Activated T-helper 17 cell treated with anti-CD3 and anti-CD28 coated beads, Interleukin-2, amount 50 U/mL, for 72 hours (primary cell): ENCODE results near the gene FBXO9. TPM values are rescaled to one million over a fixed set of nuclear protein-coding genes. Genes with fewer than 3 reads are reported as not detected.
"Not testable (repeated sequence)": the region's sequence is repeated elsewhere in the genome, so short reads cannot be mapped to it uniquely, and the experiment has no call there.

Experiments
- ATAC-seq: fragments of 150-1000 bp; cut with Tn5 transposase; replicated peaks from 2 replicates; pipeline ENCODE4 v1.10.0; 2021; ENCODE audit warnings: mild to moderate bottlenecking, moderate library complexity
- H3K27ac Mint-ChIP-seq: one replicate; pipeline ENCODE4 v1.8.0; 2022; ENCODE audit warnings: mixed read lengths
- H3K27me3 Mint-ChIP-seq: one replicate; pipeline ENCODE4 v1.8.0; 2022; ENCODE audit warnings: mixed read lengths
- H3K36me3 Mint-ChIP-seq: one replicate; pipeline ENCODE4 v1.8.0; 2022; ENCODE audit warnings: low read depth, mild to moderate bottlenecking, mixed read lengths
- H3K4me1 Mint-ChIP-seq: one replicate; pipeline ENCODE4 v1.8.0; 2022; ENCODE audit warnings: mixed read lengths
- H3K4me3 Mint-ChIP-seq: one replicate; pipeline ENCODE4 v1.8.0; 2022; ENCODE audit warnings: mild to moderate bottlenecking, mixed read lengths
- H3K9me3 Mint-ChIP-seq: one replicate; pipeline ENCODE4 v1.8.0; 2022; ENCODE audit warnings: mixed read lengths
- total RNA-seq, 2 donors: library from RNA; stranded (reverse); gene quantifications; one replicate each; pipeline ENCODE4 v1.2.3, GENCODE V29; 2022

The FBXO9 gene
- total RNA-seq, 2 donors from 2014 or later: 53.2 to 58.2 TPM

DNA sequence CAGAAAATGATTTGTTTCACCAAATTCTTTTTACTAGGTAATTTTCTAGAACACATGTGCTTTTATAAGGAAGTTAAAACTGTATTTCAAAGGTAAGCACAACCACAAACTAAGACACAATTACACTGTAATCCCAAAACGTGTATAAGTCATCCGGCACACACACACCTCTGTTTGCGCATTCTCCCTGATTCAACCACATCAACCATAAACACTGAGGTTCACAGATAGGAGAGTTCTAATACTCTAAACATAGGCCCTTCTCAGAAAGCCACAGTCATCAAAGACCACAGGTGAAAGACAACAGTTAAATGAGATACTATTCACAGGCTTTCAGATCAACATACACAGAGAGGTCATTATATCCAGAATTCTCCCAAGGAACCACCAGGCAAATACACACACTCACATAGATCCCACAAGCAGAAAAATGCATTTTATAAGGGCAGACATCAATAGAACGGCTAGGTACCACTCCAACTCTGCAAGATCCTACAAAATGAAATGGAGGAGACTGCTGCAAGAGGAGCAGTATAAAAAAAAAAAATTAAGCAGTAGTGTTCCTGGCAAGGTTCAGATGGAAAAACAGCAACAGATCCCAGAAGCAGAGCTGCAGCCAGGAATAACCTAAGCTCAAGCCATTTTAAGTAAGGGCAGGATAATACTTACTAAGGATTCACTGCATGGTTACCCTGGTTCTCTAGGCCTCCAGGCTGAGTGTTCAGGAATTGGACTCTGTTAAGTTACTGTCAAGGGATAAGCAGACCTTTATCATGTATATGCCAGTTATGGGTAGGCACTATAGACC lies 6.6 kb upstream of the FBXO9 start:
- ATAC-seq: peak; percentile 30
- no peaks in the 10 kb centered on the region for H3K27me3 Mint-ChIP-seq
- H3K27ac Mint-ChIP-seq: peak overlapping the region; percentile 6
- peaks cover 28% of the 10 kb centered on the region for H3K4me1 Mint-ChIP-seq
- peaks cover 7% of the 10 kb centered on the region for H3K36me3 Mint-ChIP-seq
- peak overlapping the region; percentile 87 for H3K4me3 Mint-ChIP-seq
- H3K9me3 Mint-ChIP-seq: no peaks in the 10 kb centered on the region

DNA sequence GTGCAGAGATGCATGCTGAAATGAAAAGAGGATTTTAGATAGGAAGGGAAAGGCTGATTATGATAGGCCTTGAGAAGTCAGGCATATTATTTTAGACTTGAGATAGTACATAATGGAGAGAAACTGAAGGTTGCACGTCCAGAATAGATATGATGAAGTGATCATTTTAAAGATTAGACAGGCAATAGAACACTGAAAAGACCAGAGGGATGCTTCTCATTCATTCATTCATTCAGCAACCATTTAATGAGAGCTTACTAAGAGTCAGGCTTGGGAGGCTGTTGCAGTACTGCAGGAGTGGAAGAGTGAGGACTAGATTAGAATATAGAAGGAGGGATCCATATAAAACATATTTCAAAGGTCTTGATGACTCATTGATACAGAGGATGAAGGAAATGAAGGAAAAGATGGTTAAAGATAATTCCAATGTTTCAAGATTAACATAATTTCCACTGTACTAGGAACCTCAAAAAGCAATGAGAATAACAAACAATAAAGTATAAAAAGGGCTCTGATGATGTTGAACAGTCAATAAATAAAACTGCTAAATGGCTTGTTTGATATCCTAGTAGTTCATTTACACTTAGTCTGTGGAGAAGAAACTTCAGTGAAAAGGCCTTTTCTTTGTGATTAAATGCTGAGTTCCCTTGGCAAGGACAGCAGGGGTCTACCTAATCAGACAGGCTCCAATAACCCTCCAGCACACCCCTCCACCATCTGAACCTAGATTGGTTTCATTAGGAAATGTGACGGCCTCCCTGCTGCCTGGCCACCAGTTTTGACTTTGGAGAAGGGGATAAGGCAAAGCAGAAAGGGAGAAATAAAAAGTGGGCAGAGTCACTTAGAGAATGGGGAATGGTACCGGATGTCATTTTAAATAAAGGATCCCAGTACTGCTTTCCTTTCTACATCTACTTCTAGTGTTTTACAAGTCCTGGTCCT lies 5.3 kb upstream of the FBXO9 start:
- peak overlapping the region; percentile 89 for H3K27ac Mint-ChIP-seq
- ATAC-seq: no peak
- no peaks in the 10 kb centered on the region for H3K27me3 Mint-ChIP-seq
- peaks cover 23% of the 10 kb centered on the region for H3K4me1 Mint-ChIP-seq
- H3K9me3 Mint-ChIP-seq: no peaks in the 10 kb centered on the region
- H3K36me3 Mint-ChIP-seq: no peaks in the 10 kb centered on the region
- H3K4me3 Mint-ChIP-seq: peak overlapping the region; percentile 87

DNA sequence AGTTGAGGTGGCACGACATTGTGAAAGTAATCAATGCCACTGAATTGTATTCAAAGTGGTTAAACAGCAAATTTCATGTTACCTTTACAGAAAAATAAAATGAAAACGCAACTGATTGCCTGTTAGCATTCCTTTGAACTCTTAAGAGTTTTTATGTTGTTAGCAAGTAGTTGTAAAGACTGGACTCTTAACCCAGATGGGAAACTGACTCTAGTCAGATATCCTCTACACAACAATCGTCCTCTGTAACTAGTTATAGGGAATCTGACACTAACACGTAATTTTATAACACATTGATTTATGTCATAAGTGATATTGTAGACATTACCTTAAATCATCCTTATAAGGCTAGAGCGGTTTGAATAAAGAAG lies 3.0 kb upstream of the FBXO9 start:
- H3K27me3 Mint-ChIP-seq: no peaks in the 10 kb centered on the region
- peaks cover 22% of the 10 kb centered on the region for H3K4me1 Mint-ChIP-seq
- no peaks in the 10 kb centered on the region for H3K36me3 Mint-ChIP-seq

DNA sequence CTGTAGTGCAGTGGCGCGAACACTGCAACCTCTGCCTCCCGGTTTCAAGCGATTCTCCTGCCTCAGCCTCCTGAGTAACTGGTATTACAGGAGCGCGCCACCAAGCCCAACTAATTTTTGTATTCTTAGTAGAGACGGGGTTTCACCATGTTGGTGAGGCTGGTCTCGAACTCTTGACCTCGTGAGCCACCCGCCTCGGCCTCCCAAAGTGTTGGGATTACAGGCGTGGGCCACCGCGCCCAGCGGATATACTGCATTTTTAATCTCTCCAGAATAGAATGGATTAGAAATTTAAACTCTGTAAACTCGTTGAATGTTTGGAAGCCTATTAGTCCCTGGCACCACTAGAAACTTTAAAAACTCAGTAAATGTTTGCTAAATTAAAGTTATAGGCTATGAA lies 949 bp upstream of the FBXO9 start:
- not testable (repeated sequence) for H3K9me3 Mint-ChIP-seq, H3K27me3 Mint-ChIP-seq, H3K36me3 Mint-ChIP-seq, ATAC-seq
- peaks cover 16% of the 10 kb centered on the region for H3K4me1 Mint-ChIP-seq
- H3K4me3 Mint-ChIP-seq: peak overlapping the region; percentile 84
- H3K27ac Mint-ChIP-seq: peak overlapping the region; percentile 80

More for the DNA sequence above, 3.0 kb upstream of the FBXO9 start:
- no peaks in the 10 kb centered on the region for H3K9me3 Mint-ChIP-seq
- no peak for ATAC-seq
- peak overlapping the region; percentile 87 for H3K4me3 Mint-ChIP-seq
- peak overlapping the region; percentile 89 for H3K27ac Mint-ChIP-seq

DNA sequence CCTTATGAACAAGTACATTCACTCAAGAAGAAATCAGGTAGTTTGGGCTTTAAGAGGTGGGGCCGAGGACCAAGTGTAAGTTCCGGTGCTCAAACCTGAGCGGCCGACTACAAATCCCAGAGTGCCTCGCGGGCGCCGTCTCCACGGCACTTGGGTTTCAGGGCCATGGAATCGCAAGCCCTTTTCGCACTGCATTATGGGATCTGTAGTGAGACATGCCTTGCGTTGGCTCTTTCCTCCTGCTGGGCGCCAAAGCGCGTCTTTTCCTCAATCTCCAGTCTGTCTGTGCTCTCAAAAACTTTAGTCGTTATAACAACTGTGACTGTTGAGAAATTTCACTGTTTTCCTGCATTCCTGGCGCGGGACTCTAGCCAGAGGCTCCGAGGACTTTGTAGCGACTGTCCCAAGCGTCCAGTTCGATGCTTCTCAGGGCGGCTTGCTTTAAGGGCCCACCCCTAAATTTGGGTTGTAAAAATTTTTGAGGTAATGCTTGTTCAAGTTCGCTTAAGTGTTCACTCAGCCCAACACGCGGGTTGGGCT lies 408 bp upstream of the FBXO9 start:
- ATAC-seq: peak; percentile 83

GRCh38 chr6:53066077-53066417 lies 843 bp downstream of the FBXO9 start:
- H3K9me3 Mint-ChIP-seq: no peaks in the 10 kb centered on the region
- no peak for ATAC-seq
- H3K4me3 Mint-ChIP-seq: peak overlapping the region; percentile 84
- peaks cover 18% of the 10 kb centered on the region for H3K4me1 Mint-ChIP-seq
- H3K36me3 Mint-ChIP-seq: peaks cover 14% of the 10 kb centered on the region
- H3K27me3 Mint-ChIP-seq: no peaks in the 10 kb centered on the region
- peak overlapping the region; percentile 58 for H3K27ac Mint-ChIP-seq

More for the DNA sequence above, 408 bp upstream of the FBXO9 start:
- Mint-ChIP-seq H3K9me3 (no peaks in the 10 kb centered on the region), H3K27me3 (no peaks in the 10 kb centered on the region), H3K27ac (peak overlapping the region; percentile 80), H3K36me3 (peaks cover 9% of the 10 kb centered on the region), H3K4me1 (peaks cover 11% of the 10 kb centered on the region), H3K4me3 (peak overlapping the region; percentile 84)

DNA sequence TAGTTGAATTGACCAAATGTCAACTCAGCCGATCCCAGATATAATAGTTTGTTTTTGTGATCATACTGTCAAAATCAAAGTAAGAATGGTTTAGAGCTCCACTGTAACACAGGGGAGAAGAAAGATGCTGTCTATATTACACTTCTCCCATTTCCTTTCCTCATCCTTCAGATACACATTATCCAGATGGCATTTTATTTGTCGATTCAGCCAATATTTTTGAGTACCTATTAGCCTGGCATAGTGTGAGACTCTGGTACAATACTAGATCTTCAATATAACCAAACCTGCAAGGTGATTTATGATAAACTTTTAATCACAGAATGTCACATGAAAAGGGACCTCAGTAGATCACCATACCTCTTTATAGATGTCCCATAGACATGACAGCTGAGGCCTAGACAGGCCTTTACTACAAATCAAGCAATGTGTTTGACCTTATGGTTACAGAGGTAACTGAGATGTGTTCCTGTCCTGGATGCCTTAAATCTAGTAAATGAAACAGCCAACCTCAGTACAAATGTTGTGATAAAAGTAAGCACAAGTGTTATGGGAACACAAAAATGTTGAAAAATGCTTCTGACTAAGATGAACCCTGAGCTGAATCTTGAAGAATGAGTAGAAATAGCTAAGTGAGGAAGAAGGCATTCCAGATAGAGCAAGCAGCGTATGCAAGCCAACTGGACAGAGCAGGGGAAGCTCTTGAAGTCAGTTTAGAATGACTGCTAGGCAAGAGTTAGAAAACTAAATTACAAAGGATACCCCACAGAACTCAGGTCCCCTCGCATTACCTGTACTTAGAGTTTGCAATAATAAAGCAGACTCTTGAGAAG lies 1.9 kb downstream of the FBXO9 start:
- Mint-ChIP-seq H3K9me3 (no peaks in the 10 kb centered on the region), H3K4me3 (peak overlapping the region; percentile 84), H3K36me3 (peaks cover 24% of the 10 kb centered on the region), H3K4me1 (peaks cover 22% of the 10 kb centered on the region), H3K27me3 (no peaks in the 10 kb centered on the region), H3K27ac (no peak overlapping the region)
- no peak for ATAC-seq

- ATAC-seq: no peak
- no peak overlapping the region for H3K27ac Mint-ChIP-seq
- no peaks in the 10 kb centered on the region for H3K9me3 Mint-ChIP-seq
- H3K4me1 Mint-ChIP-seq: peaks cover 18% of the 10 kb centered on the region
- peaks cover 30% of the 10 kb centered on the region for H3K36me3 Mint-ChIP-seq
- no peaks in the 10 kb centered on the region for H3K27me3 Mint-ChIP-seq
- no peak overlapping the region for H3K4me3 Mint-ChIP-seq
Observed at GRCh38 chr6:53067849-53068361, 2.7 kb downstream of the FBXO9 start.

DNA sequence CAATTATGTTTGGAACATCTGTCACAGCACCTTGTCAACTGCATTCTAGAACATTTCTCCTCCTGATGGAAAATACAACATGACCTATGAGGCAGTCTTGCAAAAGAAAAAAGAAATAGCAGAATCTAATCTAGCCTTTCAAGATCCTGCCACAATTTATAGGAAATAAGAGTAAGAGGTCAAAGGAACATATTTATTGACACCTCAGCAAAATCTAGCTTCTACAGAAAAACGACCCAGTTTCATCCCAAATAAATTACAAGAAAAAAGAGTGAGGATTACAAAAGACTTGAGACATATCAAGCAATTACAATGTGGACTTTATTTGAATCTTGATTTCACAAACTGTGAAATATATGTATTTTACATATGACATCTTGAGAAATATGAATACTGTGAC lies 4.2 kb downstream of the FBXO9 start:
- H3K4me3 Mint-ChIP-seq: no peak overlapping the region
- no peaks in the 10 kb centered on the region for H3K27me3 Mint-ChIP-seq
- H3K4me1 Mint-ChIP-seq: peaks cover 18% of the 10 kb centered on the region
- no peaks in the 10 kb centered on the region for H3K9me3 Mint-ChIP-seq
- no peak overlapping the region for H3K27ac Mint-ChIP-seq
- H3K36me3 Mint-ChIP-seq: peaks cover 44% of the 10 kb centered on the region
- no peak for ATAC-seq

- no peak overlapping the region for H3K27ac Mint-ChIP-seq
- peak overlapping the region; percentile 66 for H3K4me3 Mint-ChIP-seq
- H3K27me3 Mint-ChIP-seq: no peaks in the 10 kb centered on the region
- H3K4me1 Mint-ChIP-seq: peaks cover 18% of the 10 kb centered on the region
- peaks cover 54% of the 10 kb centered on the region for H3K36me3 Mint-ChIP-seq
- peak; percentile 99 for ATAC-seq
- H3K9me3 Mint-ChIP-seq: no peaks in the 10 kb centered on the region
Observed at GRCh38 chr6:53070806-53071205, 5.6 kb downstream of the FBXO9 start.

GRCh38 chr6:53074347-53074746 lies 9.1 kb downstream of the FBXO9 start:
- Mint-ChIP-seq H3K27me3 (no peaks in the 10 kb centered on the region), H3K4me3 (no peak overlapping the region), H3K9me3 (no peaks in the 10 kb centered on the region), H3K36me3 (peaks cover 75% of the 10 kb centered on the region), H3K4me1 (peaks cover 11% of the 10 kb centered on the region), H3K27ac (no peak overlapping the region)
- ATAC-seq: no peak

DNA sequence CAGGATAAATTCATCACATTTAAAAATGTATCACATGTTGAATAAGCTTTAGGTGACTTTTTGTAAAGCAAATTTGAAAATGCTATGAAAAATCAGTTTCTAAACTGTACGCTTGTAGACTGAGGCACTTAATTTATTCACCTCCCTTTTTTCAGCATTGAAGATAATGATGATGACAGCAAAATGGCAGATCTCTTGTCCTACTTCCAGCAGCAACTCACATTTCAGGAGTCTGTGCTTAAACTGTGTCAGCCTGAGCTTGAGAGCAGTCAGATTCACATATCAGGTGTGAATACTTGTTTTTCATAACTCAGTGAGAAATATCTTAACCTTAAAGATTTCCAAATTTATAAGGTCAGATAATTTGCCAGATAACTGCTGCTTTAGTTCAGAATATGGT lies 15.6 kb downstream of the FBXO9 start:
- ATAC-seq: no peak
- Mint-ChIP-seq H3K4me3 (no peak overlapping the region), H3K27me3 (no peaks in the 10 kb centered on the region), H3K9me3 (no peaks in the 10 kb centered on the region), H3K36me3 (peaks cover 91% of the 10 kb centered on the region), H3K27ac (no peak overlapping the region), H3K4me1 (no peaks in the 10 kb centered on the region)

- H3K36me3 Mint-ChIP-seq: peaks cover 98% of the 10 kb centered on the region
- ATAC-seq: no peak
- no peaks in the 10 kb centered on the region for H3K4me1 Mint-ChIP-seq
- no peak overlapping the region for H3K27ac Mint-ChIP-seq
- no peaks in the 10 kb centered on the region for H3K9me3 Mint-ChIP-seq
- H3K27me3 Mint-ChIP-seq: no peaks in the 10 kb centered on the region
- H3K4me3 Mint-ChIP-seq: no peak overlapping the region
Observed at GRCh38 chr6:53086302-53086701, 21.1 kb downstream of the FBXO9 start.

DNA sequence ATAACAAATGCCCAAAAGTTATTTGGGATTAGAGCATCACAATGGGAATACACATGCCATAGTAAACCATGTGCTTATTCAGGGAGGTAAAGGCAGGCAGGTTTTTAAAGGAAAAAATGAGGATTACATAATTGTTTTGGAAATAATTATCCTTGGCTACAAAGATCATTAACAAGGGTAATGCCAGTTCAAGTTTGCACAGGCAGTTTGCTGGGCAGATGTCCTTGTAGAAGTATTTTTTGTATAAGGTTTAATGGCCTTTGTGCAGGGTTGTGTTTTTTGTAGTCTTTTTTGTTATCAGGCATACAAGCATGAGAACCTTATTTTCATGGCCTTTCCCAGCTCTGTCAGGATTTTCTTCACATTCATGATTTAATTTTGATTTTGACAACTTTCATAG lies 24.7 kb downstream of the FBXO9 start:
- Mint-ChIP-seq H3K9me3 (no peaks in the 10 kb centered on the region), H3K27me3 (no peaks in the 10 kb centered on the region), H3K36me3 (peaks cover 98% of the 10 kb centered on the region), H3K27ac (no peak overlapping the region), H3K4me1 (no peaks in the 10 kb centered on the region), H3K4me3 (no peak overlapping the region)
- no peak for ATAC-seq
